Parathyroid adenoma (tissue), 2 donors: ENCODE data around the gene NME7.

Experiments used
- H2AFZ ChIP-seq: fragments of 300-600 bp; sonication (generic); one replicate; pipeline ENCODE4 v1.7.0; 2017; ENCODE audit warnings: antibody characterized with exemption, mild to moderate bottlenecking
- H3K27ac ChIP-seq: fragments of 300-600 bp; sonication (generic); one replicate; pipeline ENCODE4 v1.7.0; 2017
- H3K27me3 ChIP-seq: fragments of 300-600 bp; sonication (generic); one replicate; pipeline ENCODE4 v1.7.0; 2017; ENCODE audit warnings: low read length; ENCODE audit not compliant: control insufficient read depth, insufficient read depth
- H3K36me3 ChIP-seq: fragments of 300-600 bp; sonication (generic); one replicate; pipeline ENCODE4 v1.7.0; 2017; ENCODE audit warnings: low read length; ENCODE audit not compliant: control insufficient read depth, insufficient read depth
- H3K4me1 ChIP-seq: fragments of 300-600 bp; sonication (generic); one replicate; pipeline ENCODE4 v1.7.0; 2017; ENCODE audit warnings: control low read depth
- H3K4me2 ChIP-seq: fragments of 300-600 bp; sonication (generic); one replicate; pipeline ENCODE4 v1.7.0; 2017; ENCODE audit warnings: low read length
- H3K4me3 ChIP-seq: fragments of 300-600 bp; sonication (generic); one replicate; pipeline ENCODE4 v1.7.0; 2017; ENCODE audit warnings: low read depth, low read length
- H3K79me2 ChIP-seq: fragments of 300-600 bp; sonication (generic); one replicate; pipeline ENCODE4 v1.7.0; 2017; ENCODE audit warnings: control low read depth
- H3K9ac ChIP-seq: fragments of 300-600 bp; sonication (generic); one replicate; pipeline ENCODE4 v1.7.0; 2017; ENCODE audit warnings: mild to moderate bottlenecking
- H3K9me3 ChIP-seq: fragments of 300-600 bp; sonication (generic); one replicate; pipeline ENCODE4 v1.7.0; 2017; ENCODE audit warnings: low read length; ENCODE audit not compliant: control insufficient read depth
- TF ChIP-seq, protein P1 (sequence below): fragments of 300-600 bp; sonication (generic); IDR thresholded peaks from one replicate; pipeline ENCODE4 v1.7.0; 2017; ENCODE audit warnings: antibody characterized with exemption, mild to moderate bottlenecking
- donor health status: primary hyperparathyroidism.

The NME7 gene

DNA sequence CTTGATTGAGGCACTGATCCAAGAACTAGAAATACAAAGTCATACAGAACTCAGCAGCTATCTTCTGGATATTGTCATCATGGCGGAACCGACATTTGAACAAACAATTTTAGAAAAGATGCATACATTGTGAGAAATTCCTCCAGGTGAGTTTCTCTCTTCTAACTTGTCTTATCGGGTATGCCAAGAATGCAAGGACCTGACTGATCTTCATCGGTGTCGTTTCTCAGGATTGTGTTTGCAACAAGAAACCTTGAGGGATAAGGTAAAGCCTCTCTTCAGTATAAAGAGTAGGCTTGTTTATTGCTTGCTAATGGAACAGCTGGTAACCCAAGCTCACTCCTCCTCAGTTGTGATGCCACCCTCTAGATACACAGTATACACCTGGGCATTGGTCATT, 62.2 kb downstream of the NME7 start:
- no peaks in the 10 kb centered on the region for H3K36me3 ChIP-seq
- no peak overlapping the region for H2AFZ ChIP-seq
- H3K4me3 ChIP-seq: no peak overlapping the region
- H3K4me2 ChIP-seq: no peak overlapping the region
- TF ChIP-seq, protein P1, sequence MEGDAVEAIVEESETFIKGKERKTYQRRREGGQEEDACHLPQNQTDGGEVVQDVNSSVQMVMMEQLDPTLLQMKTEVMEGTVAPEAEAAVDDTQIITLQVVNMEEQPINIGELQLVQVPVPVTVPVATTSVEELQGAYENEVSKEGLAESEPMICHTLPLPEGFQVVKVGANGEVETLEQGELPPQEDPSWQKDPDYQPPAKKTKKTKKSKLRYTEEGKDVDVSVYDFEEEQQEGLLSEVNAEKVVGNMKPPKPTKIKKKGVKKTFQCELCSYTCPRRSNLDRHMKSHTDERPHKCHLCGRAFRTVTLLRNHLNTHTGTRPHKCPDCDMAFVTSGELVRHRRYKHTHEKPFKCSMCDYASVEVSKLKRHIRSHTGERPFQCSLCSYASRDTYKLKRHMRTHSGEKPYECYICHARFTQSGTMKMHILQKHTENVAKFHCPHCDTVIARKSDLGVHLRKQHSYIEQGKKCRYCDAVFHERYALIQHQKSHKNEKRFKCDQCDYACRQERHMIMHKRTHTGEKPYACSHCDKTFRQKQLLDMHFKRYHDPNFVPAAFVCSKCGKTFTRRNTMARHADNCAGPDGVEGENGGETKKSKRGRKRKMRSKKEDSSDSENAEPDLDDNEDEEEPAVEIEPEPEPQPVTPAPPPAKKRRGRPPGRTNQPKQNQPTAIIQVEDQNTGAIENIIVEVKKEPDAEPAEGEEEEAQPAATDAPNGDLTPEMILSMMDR: no peak
- no peaks in the 10 kb centered on the region for H3K9me3 ChIP-seq
- no peaks in the 10 kb centered on the region for H3K27me3 ChIP-seq
- no peaks in the 10 kb centered on the region for H3K79me2 ChIP-seq
- H3K27ac ChIP-seq: no peak overlapping the region
- no peaks in the 10 kb centered on the region for H3K4me1 ChIP-seq
- no peak overlapping the region for H3K9ac ChIP-seq

DNA sequence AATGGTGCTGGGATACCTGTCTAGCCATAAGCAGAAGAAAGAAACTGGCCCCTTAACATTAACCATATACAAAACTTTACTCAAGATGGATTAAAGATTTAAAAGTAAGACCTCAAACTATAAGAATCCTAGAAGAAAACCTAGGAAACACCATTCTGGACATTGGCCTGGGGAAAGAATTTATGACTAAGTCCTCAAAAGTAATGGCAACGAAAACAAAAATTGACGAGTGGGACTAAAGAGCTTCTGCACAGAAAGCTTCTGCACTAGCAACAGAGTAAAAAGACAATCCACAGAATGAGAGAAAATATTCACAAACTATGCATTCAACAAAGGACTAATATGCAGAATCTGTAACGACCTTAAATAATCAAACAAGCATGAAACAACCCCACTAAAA, 66.7 kb downstream of the NME7 start:
- TF ChIP-seq, protein P1: no peak
- Histone ChIP-seq H3K27me3 (no peaks in the 10 kb centered on the region), H3K4me1 (no peaks in the 10 kb centered on the region), H3K9ac (no peak overlapping the region), H2AFZ (no peak overlapping the region), H3K79me2 (no peaks in the 10 kb centered on the region), H3K27ac (no peak overlapping the region), H3K36me3 (no peaks in the 10 kb centered on the region), H3K9me3 (no peaks in the 10 kb centered on the region), H3K4me3 (no peak overlapping the region), H3K4me2 (no peak overlapping the region)

DNA sequence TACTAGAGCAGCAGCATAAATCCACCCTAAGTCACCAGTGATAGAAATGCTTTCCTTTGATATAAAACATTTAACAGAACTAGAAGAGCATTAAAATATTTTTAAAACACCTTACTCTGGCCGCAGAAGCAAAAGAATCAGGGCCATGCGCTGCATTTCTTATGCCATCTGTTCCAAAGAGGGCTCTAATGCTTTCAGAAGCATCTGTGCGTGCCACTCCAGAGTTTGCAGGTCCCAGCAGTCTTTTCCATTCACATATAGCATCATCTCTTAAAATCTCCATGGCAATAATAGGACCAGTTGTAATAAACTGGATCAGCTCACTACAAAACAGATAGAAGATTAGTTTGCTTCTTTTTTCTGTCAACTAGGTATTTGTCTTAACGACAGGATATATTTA, 69.2 kb downstream of the NME7 start:
- no peaks in the 10 kb centered on the region for H3K36me3 ChIP-seq
- no peak overlapping the region for H3K4me3 ChIP-seq
- H3K4me2 ChIP-seq: no peak overlapping the region
- no peaks in the 10 kb centered on the region for H3K9me3 ChIP-seq
- no peak overlapping the region for H2AFZ ChIP-seq
- no peak overlapping the region for H3K27ac ChIP-seq
- H3K27me3 ChIP-seq: no peaks in the 10 kb centered on the region
- H3K9ac ChIP-seq: no peak overlapping the region
- TF ChIP-seq, protein P1: no peak
- H3K79me2 ChIP-seq: no peaks in the 10 kb centered on the region
- no peaks in the 10 kb centered on the region for H3K4me1 ChIP-seq

DNA sequence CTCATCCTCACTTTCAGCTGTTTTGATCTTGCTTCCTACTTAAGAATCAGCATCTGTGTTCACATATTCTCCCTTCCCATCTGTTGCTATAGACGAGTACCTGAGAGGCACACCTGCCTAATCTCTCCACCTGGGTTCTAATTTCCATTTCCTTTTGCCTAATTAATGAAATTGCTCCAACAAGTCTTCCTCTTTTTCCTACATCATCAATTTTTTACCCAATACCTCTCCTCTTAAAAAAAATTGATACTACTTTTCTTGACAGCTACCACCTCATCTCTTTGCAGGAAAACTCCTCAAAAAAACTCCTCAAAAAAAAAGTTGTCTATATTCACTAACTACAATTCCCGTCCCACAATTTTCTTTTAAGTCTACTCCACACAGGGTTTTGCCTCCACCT, 71.8 kb downstream of the NME7 start:
- TF ChIP-seq, protein P1: no peak
- no peaks in the 10 kb centered on the region for H3K36me3 ChIP-seq
- H2AFZ ChIP-seq: no peak overlapping the region
- no peaks in the 10 kb centered on the region for H3K27me3 ChIP-seq
- H3K9me3 ChIP-seq: no peaks in the 10 kb centered on the region
- H3K4me2 ChIP-seq: no peak overlapping the region
- H3K27ac ChIP-seq: no peak overlapping the region
- no peaks in the 10 kb centered on the region for H3K4me1 ChIP-seq
- H3K9ac ChIP-seq: no peak overlapping the region
- H3K4me3 ChIP-seq: no peak overlapping the region
- no peaks in the 10 kb centered on the region for H3K79me2 ChIP-seq

DNA sequence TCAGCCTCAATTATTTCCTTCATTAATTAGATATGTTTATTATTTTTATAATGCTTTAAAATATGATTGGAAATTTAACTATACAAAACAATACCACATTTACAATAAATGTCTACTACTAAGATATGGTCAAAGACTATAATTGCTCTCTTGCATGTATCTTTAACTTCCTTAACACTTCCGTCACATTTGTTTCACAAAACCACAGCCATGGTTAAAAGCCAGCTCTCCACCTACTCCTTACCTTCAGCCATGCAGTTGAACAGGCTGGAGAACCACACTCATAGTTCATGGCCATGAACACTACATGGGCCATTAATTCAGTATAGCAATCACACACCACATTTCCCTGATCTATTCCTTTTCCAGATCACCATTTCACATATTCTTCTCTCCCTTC, 72.2 kb downstream of the NME7 start:
- TF ChIP-seq, protein P1: no peak
- Histone ChIP-seq H3K27ac (no peak overlapping the region), H3K36me3 (no peaks in the 10 kb centered on the region), H3K9ac (no peak overlapping the region), H3K4me3 (no peak overlapping the region), H3K27me3 (no peaks in the 10 kb centered on the region), H3K4me2 (no peak overlapping the region), H2AFZ (no peak overlapping the region), H3K9me3 (no peaks in the 10 kb centered on the region), H3K79me2 (no peaks in the 10 kb centered on the region), H3K4me1 (no peaks in the 10 kb centered on the region)
